HCT116 (cell line): ENCODE measurements around the gene ANKIB1. TPM values are rescaled to one million over a fixed set of nuclear protein-coding genes. Genes with fewer than 3 reads are reported as not detected.

Experiments used
- microRNA-seq: library from miRNA; unstranded; fragments of <30 nt; microRNA quantifications from one replicate; pipeline ENCODE4, GENCODE V29; 2016; ENCODE audit warnings: borderline number of aligned reads
- total RNA-seq: library from RNA; stranded (reverse); gene quantifications from one replicate; pipeline ENCODE4 v1.2.1, GENCODE V29; 2021; ENCODE audit not compliant: unreplicated experiment

Gene ANKIB1
- total RNA-seq, 1 experiment from 2014 or later = 41.2 TPM

Small RNA genes lying within 50 kb of the gene (microRNA-seq; reads per million reads assigned to microRNA genes)
- not detected for gene MIR1285-1

Other genes with a start within 250 kb of the ANKIB1 start
- gene CYP51A1, start 111.5 kb upstream of the ANKIB1 start, total RNA-seq = 85.7 TPM
- gene LRRD1, start 66.8 kb upstream of the ANKIB1 start, total RNA-seq = not detected
- gene KRIT1, start 60 bp upstream of the ANKIB1 start, total RNA-seq = 32.4 TPM
- gene GATAD1, start 201.5 kb downstream of the ANKIB1 start, total RNA-seq = 23.9 TPM
- not detected for gene ERVW-1, start 232.0 kb downstream of the ANKIB1 start, total RNA-seq